H1 (cell line): ENCODE measurements around the gene CCDC121. TPM values are rescaled to one million over a fixed set of nuclear protein-coding genes. Genes with fewer than 3 reads are reported as not detected.

ENCODE experiments used
- CTCF ChIA-PET: fragments of 300-600 bp; sonication (Branson Sonifier 250); formaldehyde crosslinking; loops from one replicate; lab custom pipeline; 2021; ENCODE audit not compliant: partially characterized antibody; lab: Charles Lee
- POLR2A ChIA-PET: fragments of 300-600 bp; sonication (Branson Sonifier 250); formaldehyde crosslinking; loops from one replicate; lab custom pipeline; 2021; ENCODE audit warnings: inconsistent platforms; ENCODE audit not compliant: partially characterized antibody; lab: Charles Lee
- DNase-seq, 2 experiments: peaks; one replicate each; pipeline versions ENCODE4 v3.0.0 to v3.0.0-alpha.2; 2010 to 2022; ENCODE audit warnings: low spot score in 2 of 2, low read depth in 1 of 2, mixed read lengths in 1 of 2
- FAIRE-seq: peaks from 2 replicates; lab custom pipeline; 2011; peaks lifted over from hg19 to GRCh38; lab: Jason Lieb, UNC
- H2AFZ ChIP-seq: 2 replicates; pipeline ENCODE4 v1.8.1; 2012; ENCODE audit warnings: low read length, inconsistent platforms
- H2AK5ac ChIP-seq: 2 replicates; pipeline ENCODE4 v1.6.1; 2013; ENCODE audit warnings: low read depth, low read length
- H2BK120ac ChIP-seq: replicated peaks from 2 replicates; pipeline ENCODE3; 2013; ENCODE audit warnings: low read depth, low read length, inconsistent platforms
- H2BK12ac ChIP-seq: 2 replicates; pipeline ENCODE4 v1.6.1; 2013; ENCODE audit warnings: low read depth, low read length
- H2BK15ac ChIP-seq: 2 replicates; pipeline ENCODE4 v1.6.1; 2013; ENCODE audit warnings: low read length
- H2BK20ac ChIP-seq: 2 replicates; pipeline ENCODE4 v1.6.1; 2013; ENCODE audit warnings: low read length
- H2BK5ac ChIP-seq: 2 replicates; pipeline ENCODE4 v1.6.1; 2013; ENCODE audit warnings: low read depth, low read length
- H3K14ac ChIP-seq: 2 replicates; pipeline ENCODE4 v1.6.1; 2013; ENCODE audit warnings: inconsistent platforms; ENCODE audit not compliant: insufficient read length
- H3K18ac ChIP-seq: 2 replicates; pipeline ENCODE4 v1.6.1; 2013; ENCODE audit warnings: low read length; ENCODE audit errors: extremely low read depth
- H3K23ac ChIP-seq: 2 replicates; pipeline ENCODE4 v1.6.1; 2013; ENCODE audit warnings: inconsistent platforms; ENCODE audit not compliant: insufficient read length
- H3K23me2 ChIP-seq: 2 replicates; pipeline ENCODE4 v1.6.1; 2013; ENCODE audit warnings: low read depth, low read length
- H3K27ac ChIP-seq: 2 replicates; pipeline ENCODE4 v1.6.1; 2011; ENCODE audit warnings: low read depth, low read length, inconsistent platforms
- H3K27me3 ChIP-seq, 4 experiments: replicated peaks in 1 of 4; 1 replicate in 1 of 4; 2 replicates in 3 of 4; pipeline versions ENCODE4 v1.6.1 to v1.8.1; 2011 to 2013; ENCODE audit warnings: low read length in 3 of 4, mild to moderate bottlenecking in 3 of 4, inconsistent platforms in 2 of 4, mixed read lengths in 2 of 4, moderate library complexity in 1 of 4; ENCODE audit not compliant: control insufficient read depth in 3 of 4, insufficient read depth in 3 of 4; ENCODE audit errors: extremely low read depth in 1 of 4
- H3K36me3 ChIP-seq, 4 experiments: 2 replicates each; pipeline versions ENCODE4 v1.6.1 to v1.8.1; 2011 to 2013; ENCODE audit warnings: mild to moderate bottlenecking in 4 of 4, low read length in 3 of 4, moderate library complexity in 2 of 4, control low read depth in 1 of 4, inconsistent platforms in 1 of 4; ENCODE audit not compliant: insufficient read depth in 4 of 4, control insufficient read depth in 2 of 4
- H3K4ac ChIP-seq: replicated peaks from 2 replicates; pipeline ENCODE3; 2013; ENCODE audit warnings: low read length, low read depth, mixed read lengths, inconsistent platforms; ENCODE audit not compliant: insufficient read length
- H3K4me1 ChIP-seq, 4 experiments: replicated peaks in 1 of 4; 1 replicate in 1 of 4; 2 replicates in 3 of 4; pipeline versions ENCODE4 v1.6.1 to v1.8.1; 2011 to 2013; ENCODE audit warnings: low read length in 3 of 4, inconsistent platforms in 2 of 4, mixed read lengths in 1 of 4; ENCODE audit not compliant: insufficient read depth in 4 of 4, control insufficient read depth in 3 of 4
- H3K4me2 ChIP-seq, 2 experiments: 2 replicates each; pipeline versions ENCODE4 v1.6.1 to v1.8.1; 2011 to 2013; ENCODE audit warnings: low read depth in 2 of 2, low read length in 2 of 2, control low read depth in 1 of 2, inconsistent platforms in 1 of 2, mild to moderate bottlenecking in 1 of 2; ENCODE audit not compliant: insufficient read depth in 1 of 2
- H3K4me3 ChIP-seq, 4 experiments: fragments of 200-600, 300-600 bp in 1 of 4; sonication (generic), shearing (Covaris generic), sonication (Bioruptor Twin) in 1 of 4; 2 replicates each; pipeline versions ENCODE4 v1.5.1 to v1.8.1; 2011 to 2016; ENCODE audit warnings: low read length in 4 of 4, low read depth in 3 of 4, control low read depth in 2 of 4, inconsistent platforms in 2 of 4, mild to moderate bottlenecking in 2 of 4, mixed read lengths in 1 of 4, moderate library complexity in 1 of 4; ENCODE audit not compliant: insufficient read depth in 2 of 4; ENCODE audit errors: extremely low read depth in 1 of 4
- H3K56ac ChIP-seq: replicated peaks from 2 replicates; pipeline ENCODE3; 2013; ENCODE audit warnings: low read depth, mild to moderate bottlenecking, mixed read lengths, low read length, inconsistent platforms; ENCODE audit not compliant: insufficient read length
- H3K79me1 ChIP-seq: 2 replicates; pipeline ENCODE4 v1.6.1; 2013; ENCODE audit warnings: low read depth, low read length, control low read depth
- H3K79me2 ChIP-seq, 2 experiments: 2 replicates each; pipeline versions ENCODE4 v1.6.1 to v1.8.1; 2012 to 2013; ENCODE audit warnings: low read length in 2 of 2, mild to moderate bottlenecking in 2 of 2, inconsistent platforms in 1 of 2; ENCODE audit not compliant: insufficient read depth in 2 of 2, control insufficient read depth in 1 of 2
- H3K9ac ChIP-seq, 4 experiments: replicated peaks in 1 of 4; 1 replicate in 1 of 4; 2 replicates in 3 of 4; pipeline versions ENCODE4 v1.6.1 to v1.8.1; 2011 to 2013; ENCODE audit warnings: low read depth in 3 of 4, low read length in 3 of 4, control low read depth in 2 of 4, mild to moderate bottlenecking in 2 of 4, moderate library complexity in 2 of 4, inconsistent platforms in 1 of 4; ENCODE audit errors: extremely low read depth in 1 of 4
- H3K9me3 ChIP-seq, 2 experiments: 2 replicates each; pipeline versions ENCODE4 v1.6.1 to v1.8.1; 2012 to 2013; ENCODE audit warnings: mild to moderate bottlenecking in 2 of 2, moderate library complexity in 2 of 2, control low read depth in 1 of 2, inconsistent platforms in 1 of 2, low read depth in 1 of 2, low read length in 1 of 2, mixed read lengths in 1 of 2; ENCODE audit not compliant: insufficient read depth in 2 of 2
- H4K20me1 ChIP-seq, 2 experiments: replicated peaks in 1 of 2; 2 replicates each; pipeline versions ENCODE3 to v1.8.1; 2011 to 2013; ENCODE audit warnings: inconsistent platforms in 2 of 2, low read length in 2 of 2, mild to moderate bottlenecking in 1 of 2; ENCODE audit not compliant: insufficient read depth in 2 of 2, control insufficient read depth in 1 of 2
- H4K5ac ChIP-seq: 2 replicates; pipeline ENCODE4 v1.6.1; 2013; ENCODE audit warnings: low read length, low read depth, mixed read lengths, inconsistent platforms; ENCODE audit not compliant: insufficient read length
- H4K8ac ChIP-seq: 2 replicates; pipeline ENCODE4 v1.8.0; 2013; ENCODE audit warnings: mild to moderate bottlenecking, moderate library complexity, low read length, inconsistent platforms; ENCODE audit not compliant: insufficient read depth; ENCODE audit errors: extremely low read depth
- H4K91ac ChIP-seq: replicated peaks from 2 replicates; pipeline ENCODE3; 2013; ENCODE audit warnings: low read length, mixed read lengths, inconsistent platforms; ENCODE audit not compliant: insufficient read length
- BACH1 ChIP-seq: IDR thresholded peaks from 2 replicates; pipeline ENCODE4 v1.6.1; 2012; ENCODE audit warnings: low read length, improper control_type of control experiment
- E2F6 ChIP-seq: IDR thresholded peaks from 2 replicates; pipeline ENCODE4 v1.6.1; 2012; ENCODE audit warnings: inconsistent platforms
- HDAC2 ChIP-seq, 2 experiments: fragments of 300-600 bp in 1 of 2; sonication (generic) in 1 of 2; IDR thresholded peaks; 2 replicates each; pipeline ENCODE4 v1.6.1; 2011 to 2012; ENCODE audit warnings: low read depth in 2 of 2, low read length in 2 of 2, mild to moderate bottlenecking in 2 of 2, moderate library complexity in 2 of 2, borderline replicate concordance in 1 of 2, inconsistent platforms in 1 of 2
- HDAC6 ChIP-seq: IDR thresholded peaks from one replicate; pipeline ENCODE4 v1.7.1; 2012; ENCODE audit warnings: low read depth, mild to moderate bottlenecking, inconsistent platforms, low read length, moderate library complexity
- JUND ChIP-seq: IDR thresholded peaks from 2 replicates; pipeline ENCODE4 v1.6.1; 2011; ENCODE audit warnings: mild to moderate bottlenecking, improper control_type of control experiment, low read length
- KDM1A ChIP-seq: fragments of 200-600, 300-600 bp; sonication (generic); IDR thresholded peaks from 2 replicates; pipeline ENCODE4 v1.7.1; 2016; ENCODE audit warnings: mild to moderate bottlenecking, low read length, borderline replicate concordance
- NANOG ChIP-seq: IDR thresholded peaks from 2 replicates; pipeline ENCODE4 v1.6.1; 2011; ENCODE audit warnings: low read length, low read depth, mild to moderate bottlenecking, inconsistent platforms; ENCODE audit not compliant: insufficient read depth, poor library complexity, severe bottlenecking
- RXRA ChIP-seq: IDR thresholded peaks from 2 replicates; pipeline ENCODE4 v1.6.1; 2011; ENCODE audit warnings: low read depth, mild to moderate bottlenecking, low read length, moderate library complexity; ENCODE audit not compliant: insufficient read depth
- SP4 ChIP-seq: IDR thresholded peaks from 2 replicates; pipeline ENCODE4 v1.6.1; 2012; ENCODE audit warnings: low read length, inconsistent platforms
- TAF7 ChIP-seq: optimal IDR thresholded peaks from 2 replicates; pipeline ENCODE3; 2011; ENCODE audit warnings: low read depth, mild to moderate bottlenecking, inconsistent platforms, low read length, moderate library complexity, borderline replicate concordance
- TBP ChIP-seq: IDR thresholded peaks from 2 replicates; pipeline ENCODE4 v1.6.1; 2011; ENCODE audit warnings: low read depth, low read length, improper control_type of control experiment
- WGBS, 2 experiments: shearing (Covaris generic) in 1 of 2; methylation state at CpG; one replicate each; pipeline versions ENCODE4 v1.1.6 to v1.1.7; 2013 to 2015; ENCODE audit warnings: low lambda C conversion rate in 2 of 2, mixed read lengths in 2 of 2, inconsistent platforms in 1 of 2, low coverage in 1 of 2, missing lambda C conversion rate in 1 of 2; ENCODE audit not compliant: insufficient replicate concordance in 2 of 2, insufficient coverage in 1 of 2, insufficient read length in 1 of 2; ENCODE audit errors: extremely low coverage in 1 of 2, missing lambda C conversion rate in 1 of 2; 5-methylcytosine and 5-hydroxymethylcytosine counted together
- polyA plus RNA-seq, 7 experiments: library from polyadenylated mRNA; depleted of rRNA in 3 of 7; stranded (reverse) in 5 of 7; unstranded in 2 of 7; fragments of >200 nt in 5 of 7; fragments of 200-250 nt in 2 of 7; gene quantifications; 1 replicate in 5 of 7; 2 replicates in 1 of 7; 4 replicates in 1 of 7; pipeline versions ENCODE4 v1.2.1 to v1.2.3, GENCODE V29; 2011 to 2013; ENCODE audit warnings: missing spikeins in 2 of 7, mixed read lengths in 2 of 7
- total RNA-seq: library from RNA; stranded (reverse); fragmentation: NEBNext Ultra II Directional; extraction: Animal tissue kit (Norgen Biotek cat#: 25700); gene quantifications from 2 replicates; pipeline ENCODE4 v1.2.1, GENCODE V29; 2021

CCDC121 gene
- total and polyA plus RNA-seq, 2 of the 8 experiments (the other 6 are each of a cell fraction or from before 2014, with no cell fraction given): 0.68 to 1.5 TPM

GRCh38 chr2:27591745-27592144 is 37.1 kb downstream of the CCDC121 start:
- H3K56ac ChIP-seq: no peak overlapping the region
- no peak overlapping the region for H2BK12ac ChIP-seq
- no peak overlapping the region for H2AK5ac ChIP-seq
- peaks cover 6 to 25% of the 10 kb centered on the region in 2 experiments; a peak in 3 of 4 replicates for H3K9me3 ChIP-seq
- H3K4me3 ChIP-seq: no peak overlapping the region
- no peak overlapping the region for H2BK15ac ChIP-seq
- no peak overlapping the region for H3K14ac ChIP-seq
- H3K27ac ChIP-seq: no peak overlapping the region
- TF ChIP-seq BACH1 (no peak), NANOG (no peak), TBP (no peak), RXRA (no peak), KDM1A (no peak), HDAC2 (IDR thresholded peaks at IDR 0.05; ENCODE audit: borderline replicate concordance in 1 of 2, low read depth in 2 of 2, low read length in 2 of 2) (no peak), JUND (no peak), TAF7 (no peak), HDAC6 (no peak), SP4 (no peak), E2F6 (no peak)
- no peaks in the 10 kb centered on the region for H3K23me2 ChIP-seq
- peaks cover 0 to 7% (median 0%) of the 10 kb centered on the region in 4 experiments; a peak in 2 of 8 replicates for H3K36me3 ChIP-seq
- no peak overlapping the region for H3K18ac ChIP-seq
- H2BK120ac ChIP-seq: no peak overlapping the region
- H2AFZ ChIP-seq: no peak overlapping the region
- ChIA-PET CTCF (no interaction called here), POLR2A (interaction anchor here (0.8 kb wide), 1 partner anchor 64 kb away, joined by 4 read pairs; no protein-coding TSS in a partner anchor)
- no peak for DNase-seq
- no peak overlapping the region for H2BK5ac ChIP-seq
- no peak overlapping the region for H4K8ac ChIP-seq
- FAIRE-seq: no peak
- 86% methylated on average over 3 of the region's 3 CpGs; no CpG with 5 or more reads in 1 of the 2 experiments for WGBS, 2 experiments
- no peaks in the 10 kb centered on the region for H4K20me1 ChIP-seq
- H4K5ac ChIP-seq: no peak overlapping the region
- H2BK20ac ChIP-seq: no peak overlapping the region
- H3K23ac ChIP-seq: no peak overlapping the region
- no peak overlapping the region for H3K4ac ChIP-seq
- H3K4me2 ChIP-seq: no peak overlapping the region
- H3K4me1 ChIP-seq: no peaks in the 10 kb centered on the region
- peaks cover 15 to 79% of the 10 kb centered on the region in 2 experiments for H3K79me2 ChIP-seq
- no peak overlapping the region for H4K91ac ChIP-seq
- no peaks in the 10 kb centered on the region for H3K27me3 ChIP-seq
- H3K79me1 ChIP-seq: peaks cover 2% of the 10 kb centered on the region; the same call in 1 of the 2 replicates
- H3K9ac ChIP-seq: no peak overlapping the region
